Vagina (tissue), 2 donors: ENCODE measurements around the gene AGAP5.
"Not testable (repeated sequence)": the region's sequence is repeated elsewhere in the genome, so short reads cannot be mapped to it uniquely, and the experiment has no call there.

ENCODE experiments used
- POLR2A ChIP-seq, 2 donors: fragments of 450-650 bp; IDR thresholded peaks; one replicate each; pipeline ENCODE4 v1.6.1; 2017; ENCODE audit warnings: antibody characterized with exemption in 2 of 2, mild to moderate bottlenecking in 2 of 2, moderate library complexity in 2 of 2
- POLR2AphosphoS5 ChIP-seq, 2 donors: sonication (generic); formaldehyde crosslinking; IDR thresholded peaks; one replicate each; pipeline ENCODE4 v1.9.0; 2017; ENCODE audit warnings: antibody characterized with exemption in 2 of 2, mild to moderate bottlenecking in 2 of 2, low read depth in 1 of 2; ENCODE audit not compliant: insufficient read depth in 1 of 2
- TF ChIP-seq, protein P1 (sequence below), 3 experiments: fragments of 450-650 bp in 2 of 3; fragments of 200-600 bp in 1 of 3; sonication (generic) in 1 of 3; IDR thresholded peaks; one replicate each; pipeline ENCODE4 v1.5.1; 2017 to 2019; ENCODE audit warnings: antibody characterized with exemption in 3 of 3, mild to moderate bottlenecking in 2 of 3, moderate library complexity in 2 of 3

DNA sequence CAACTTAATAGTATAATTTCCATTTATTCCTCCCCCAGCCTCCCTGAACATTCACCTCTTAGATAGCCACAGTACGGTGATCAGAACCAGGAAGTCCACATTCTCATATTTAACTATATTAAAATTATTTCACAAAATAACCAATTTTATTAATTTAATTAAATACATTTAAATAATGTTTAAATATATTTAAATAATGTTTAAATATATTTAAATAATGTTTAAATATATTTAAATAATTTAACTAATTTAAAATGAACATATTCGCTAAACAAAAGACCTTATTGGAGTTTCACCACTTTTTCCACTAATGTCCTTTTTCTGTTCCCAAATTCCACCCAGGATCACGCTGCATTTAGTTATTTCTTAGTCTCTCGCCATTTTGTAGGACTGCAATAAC is 29.5 kb downstream of the AGAP5 start:
- TF ChIP-seq, protein P1, sequence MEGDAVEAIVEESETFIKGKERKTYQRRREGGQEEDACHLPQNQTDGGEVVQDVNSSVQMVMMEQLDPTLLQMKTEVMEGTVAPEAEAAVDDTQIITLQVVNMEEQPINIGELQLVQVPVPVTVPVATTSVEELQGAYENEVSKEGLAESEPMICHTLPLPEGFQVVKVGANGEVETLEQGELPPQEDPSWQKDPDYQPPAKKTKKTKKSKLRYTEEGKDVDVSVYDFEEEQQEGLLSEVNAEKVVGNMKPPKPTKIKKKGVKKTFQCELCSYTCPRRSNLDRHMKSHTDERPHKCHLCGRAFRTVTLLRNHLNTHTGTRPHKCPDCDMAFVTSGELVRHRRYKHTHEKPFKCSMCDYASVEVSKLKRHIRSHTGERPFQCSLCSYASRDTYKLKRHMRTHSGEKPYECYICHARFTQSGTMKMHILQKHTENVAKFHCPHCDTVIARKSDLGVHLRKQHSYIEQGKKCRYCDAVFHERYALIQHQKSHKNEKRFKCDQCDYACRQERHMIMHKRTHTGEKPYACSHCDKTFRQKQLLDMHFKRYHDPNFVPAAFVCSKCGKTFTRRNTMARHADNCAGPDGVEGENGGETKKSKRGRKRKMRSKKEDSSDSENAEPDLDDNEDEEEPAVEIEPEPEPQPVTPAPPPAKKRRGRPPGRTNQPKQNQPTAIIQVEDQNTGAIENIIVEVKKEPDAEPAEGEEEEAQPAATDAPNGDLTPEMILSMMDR (IDR thresholded peaks at IDR 0.05), result not testable (repeated sequence)
- not testable (repeated sequence) for TF ChIP-seq POLR2A (IDR thresholded peaks at IDR 0.05); POLR2AphosphoS5 (IDR thresholded peaks at IDR 0.05; ENCODE audit: insufficient read depth in 1 of 2, low read depth in 1 of 2)
